GM23338 (cell line): ENCODE data around the gene CNPY1. TPM values are rescaled to one million over a fixed set of nuclear protein-coding genes. Genes with fewer than 3 reads are reported as not detected.

ENCODE experiments used
- ATAC-seq: fragments of 200-7000 bp; cut with Tn5 transposase; 3 replicates; pipeline ENCODE4 v1.9.1; 2020
- DNase-seq: peaks from one replicate; pipeline ENCODE4 v3.0.0-alpha.2; 2015; ENCODE audit warnings: low spot score
- H2AFZ ChIP-seq: fragments of 200-600 bp; sonication (generic); 2 replicates; pipeline ENCODE4 v1.8.0; 2016; ENCODE audit warnings: antibody characterized with exemption, mild to moderate bottlenecking, moderate library complexity
- H3F3A ChIP-seq: fragments of 200-600 bp; sonication (generic); replicated peaks from 2 replicates; pipeline ENCODE4 v1.8.0; 2017; ENCODE audit warnings: antibody characterized with exemption, mixed run types, low read depth
- H3K27ac ChIP-seq: fragments of 200-600 bp; sonication (generic); 2 replicates; pipeline ENCODE4 v1.6.1; 2016; ENCODE audit warnings: low read depth
- H3K27me3 ChIP-seq: fragments of 200-600 bp; sonication (generic); 2 replicates; pipeline ENCODE4 v1.8.0; 2016; ENCODE audit warnings: mild to moderate bottlenecking, mixed run types, moderate library complexity; ENCODE audit not compliant: insufficient read depth
- H3K36me3 ChIP-seq: fragments of 200-600 bp; sonication (generic); 2 replicates; pipeline ENCODE4 v1.8.0; 2016; ENCODE audit warnings: mild to moderate bottlenecking; ENCODE audit not compliant: insufficient read depth
- H3K4me1 ChIP-seq: fragments of 200-600 bp; sonication (generic); 2 replicates; pipeline ENCODE4 v1.8.0; 2016; ENCODE audit warnings: mild to moderate bottlenecking, moderate library complexity; ENCODE audit not compliant: insufficient read depth
- H3K4me2 ChIP-seq: fragments of 200-600 bp; sonication (generic); 2 replicates; pipeline ENCODE4 v1.7.1; 2017; ENCODE audit warnings: mixed run types
- H3K4me3 ChIP-seq: fragments of 200-600 bp; sonication (generic); 2 replicates; pipeline ENCODE4 v1.6.1; 2016; ENCODE audit warnings: mixed run types
- H3K79me2 ChIP-seq: fragments of 200-600 bp; sonication (generic); replicated peaks from 2 replicates; pipeline ENCODE4 v1.8.0; 2017; ENCODE audit warnings: mild to moderate bottlenecking; ENCODE audit not compliant: insufficient read depth
- H3K9me2 ChIP-seq: fragments of 200-600 bp; sonication (generic); 2 replicates; pipeline ENCODE4 v1.8.0; 2017; ENCODE audit not compliant: insufficient read depth
- H4K20me1 ChIP-seq: fragments of 200-600 bp; sonication (generic); replicated peaks from 2 replicates; pipeline ENCODE4 v1.8.0; 2017; ENCODE audit warnings: mild to moderate bottlenecking; ENCODE audit not compliant: insufficient read depth
- H3K27ac Mint-ChIP-seq: 2 replicates; pipeline ENCODE4 v1.8.0; 2020; ENCODE audit warnings: inconsistent platforms, mild to moderate bottlenecking, moderate library complexity, mixed read lengths
- H3K27me3 Mint-ChIP-seq: 3 replicates; pipeline ENCODE4 v1.8.0; 2022; ENCODE audit warnings: low read depth, mild to moderate bottlenecking, moderate library complexity, mixed read lengths, inconsistent platforms; ENCODE audit not compliant: insufficient read depth, poor library complexity
- H3K36me3 Mint-ChIP-seq: 3 replicates; pipeline ENCODE4 v1.8.0; 2021; ENCODE audit warnings: low read depth, mild to moderate bottlenecking, inconsistent platforms, moderate library complexity, mixed read lengths
- H3K4me1 Mint-ChIP-seq: 3 replicates; pipeline ENCODE4 v1.8.0; 2020; ENCODE audit warnings: mild to moderate bottlenecking, inconsistent platforms, mixed read lengths
- H3K4me3 Mint-ChIP-seq: 3 replicates; pipeline ENCODE4 v1.8.0; 2021; ENCODE audit warnings: moderate library complexity, mild to moderate bottlenecking, inconsistent platforms, mixed read lengths
- H3K9me3 Mint-ChIP-seq: 3 replicates; pipeline ENCODE4 v1.8.0; 2020; ENCODE audit warnings: moderate library complexity, mild to moderate bottlenecking, inconsistent platforms, mixed read lengths
- CREB1 ChIP-seq: fragments of 250-450 bp; sonication (Bioruptor Pico); IDR thresholded peaks from 2 replicates; pipeline ENCODE4 v1.5.0; 2020; ENCODE audit warnings: low read depth, mild to moderate bottlenecking, moderate library complexity
- EZH2 ChIP-seq: fragments of 200-600 bp; sonication (generic); IDR thresholded peaks from one replicate; pipeline ENCODE4 v1.8.0; 2017; ENCODE audit warnings: antibody characterized with exemption, mild to moderate bottlenecking, low read depth; ENCODE audit not compliant: unreplicated experiment
- EZH2phosphoT487 ChIP-seq: fragments of 200-600 bp; sonication (generic); IDR thresholded peaks from one replicate; pipeline ENCODE4 v1.8.1; 2018; ENCODE audit warnings: antibody characterized with exemption; ENCODE audit not compliant: unreplicated experiment
- JUNB ChIP-seq: IDR thresholded peaks from one replicate; pipeline ENCODE4 v1.6.1; 2016; ENCODE audit warnings: antibody characterized with exemption; ENCODE audit not compliant: unreplicated experiment
- NANOG ChIP-seq: IDR thresholded peaks from 2 replicates; pipeline ENCODE4 v1.6.1; 2016; ENCODE audit warnings: antibody characterized with exemption, borderline replicate concordance
- STAT1 ChIP-seq: IDR thresholded peaks from one replicate; pipeline ENCODE4 v1.6.1; 2016; ENCODE audit warnings: antibody characterized with exemption; ENCODE audit not compliant: unreplicated experiment
- ZNF114 ChIP-seq: fragments of 250-450 bp; sonication (Bioruptor Pico); IDR thresholded peaks from 2 replicates; pipeline ENCODE4 v1.5.0; 2020; ENCODE audit warnings: mild to moderate bottlenecking, moderate library complexity
- ZNF331 ChIP-seq: fragments of 250-450 bp; sonication (Bioruptor Pico); IDR thresholded peaks from 2 replicates; pipeline ENCODE4 v1.5.0; 2020; ENCODE audit warnings: low read depth, mild to moderate bottlenecking, moderate library complexity
- polyA plus RNA-seq: library from polyadenylated mRNA; unstranded; fragments of >200 nt; fragmentation: Nextera tagmentation; extraction: Ambion mirVana; gene quantifications from 2 replicates; pipeline ENCODE4 v1.2.1, GENCODE V29; 2016
- total RNA-seq: library from RNA; depleted of rRNA; stranded (reverse); fragments of >200 nt; shearing (Covaris generic); gene quantifications from 2 replicates; pipeline ENCODE4 v1.2.3, GENCODE V29; 2014
- TF ChIP-seq, protein P1 (sequence below): IDR thresholded peaks from one replicate; pipeline ENCODE4 v1.6.1; 2018; ENCODE audit warnings: antibody characterized with exemption; ENCODE audit not compliant: unreplicated experiment
- TF ChIP-seq, protein P2 (sequence below): IDR thresholded peaks from 2 replicates; pipeline ENCODE4 v1.6.1; 2016; ENCODE audit warnings: antibody characterized with exemption

The CNPY1 gene
- total and polyA plus RNA-seq, 2 experiments from 2014 or later, result not detected

DNA sequence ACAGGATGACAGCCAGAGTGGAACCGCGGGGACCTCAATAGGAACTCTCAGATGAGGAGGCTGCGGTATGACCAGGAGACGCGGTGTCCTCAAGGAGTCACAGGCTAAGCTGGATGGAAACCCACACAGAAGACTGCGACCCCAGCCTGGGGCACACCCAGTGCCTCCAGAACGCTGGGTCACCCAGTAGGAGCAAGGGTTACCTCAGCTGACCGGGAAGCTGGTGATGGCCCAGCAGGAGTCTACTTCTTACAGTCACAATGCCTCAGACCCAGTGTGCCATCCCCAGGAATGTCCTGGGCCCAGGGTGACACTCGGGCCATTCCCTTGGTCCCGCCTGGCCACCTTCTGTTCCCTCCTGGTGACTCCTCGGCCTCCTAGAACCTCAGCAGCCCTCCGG, 29.9 kb downstream of the CNPY1 start (continued):
- TF ChIP-seq, protein P1, sequence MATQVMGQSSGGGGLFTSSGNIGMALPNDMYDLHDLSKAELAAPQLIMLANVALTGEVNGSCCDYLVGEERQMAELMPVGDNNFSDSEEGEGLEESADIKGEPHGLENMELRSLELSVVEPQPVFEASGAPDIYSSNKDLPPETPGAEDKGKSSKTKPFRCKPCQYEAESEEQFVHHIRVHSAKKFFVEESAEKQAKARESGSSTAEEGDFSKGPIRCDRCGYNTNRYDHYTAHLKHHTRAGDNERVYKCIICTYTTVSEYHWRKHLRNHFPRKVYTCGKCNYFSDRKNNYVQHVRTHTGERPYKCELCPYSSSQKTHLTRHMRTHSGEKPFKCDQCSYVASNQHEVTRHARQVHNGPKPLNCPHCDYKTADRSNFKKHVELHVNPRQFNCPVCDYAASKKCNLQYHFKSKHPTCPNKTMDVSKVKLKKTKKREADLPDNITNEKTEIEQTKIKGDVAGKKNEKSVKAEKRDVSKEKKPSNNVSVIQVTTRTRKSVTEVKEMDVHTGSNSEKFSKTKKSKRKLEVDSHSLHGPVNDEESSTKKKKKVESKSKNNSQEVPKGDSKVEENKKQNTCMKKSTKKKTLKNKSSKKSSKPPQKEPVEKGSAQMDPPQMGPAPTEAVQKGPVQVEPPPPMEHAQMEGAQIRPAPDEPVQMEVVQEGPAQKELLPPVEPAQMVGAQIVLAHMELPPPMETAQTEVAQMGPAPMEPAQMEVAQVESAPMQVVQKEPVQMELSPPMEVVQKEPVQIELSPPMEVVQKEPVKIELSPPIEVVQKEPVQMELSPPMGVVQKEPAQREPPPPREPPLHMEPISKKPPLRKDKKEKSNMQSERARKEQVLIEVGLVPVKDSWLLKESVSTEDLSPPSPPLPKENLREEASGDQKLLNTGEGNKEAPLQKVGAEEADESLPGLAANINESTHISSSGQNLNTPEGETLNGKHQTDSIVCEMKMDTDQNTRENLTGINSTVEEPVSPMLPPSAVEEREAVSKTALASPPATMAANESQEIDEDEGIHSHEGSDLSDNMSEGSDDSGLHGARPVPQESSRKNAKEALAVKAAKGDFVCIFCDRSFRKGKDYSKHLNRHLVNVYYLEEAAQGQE, result no peak
- TF ChIP-seq EZH2 (no peak), ZNF331 (CRISPR knock-in tag) (no peak), CREB1 (CRISPR knock-in tag) (no peak), STAT1 (no peak), JUNB (no peak), ZNF114 (CRISPR knock-in tag) (no peak)
- TF ChIP-seq, protein P2, sequence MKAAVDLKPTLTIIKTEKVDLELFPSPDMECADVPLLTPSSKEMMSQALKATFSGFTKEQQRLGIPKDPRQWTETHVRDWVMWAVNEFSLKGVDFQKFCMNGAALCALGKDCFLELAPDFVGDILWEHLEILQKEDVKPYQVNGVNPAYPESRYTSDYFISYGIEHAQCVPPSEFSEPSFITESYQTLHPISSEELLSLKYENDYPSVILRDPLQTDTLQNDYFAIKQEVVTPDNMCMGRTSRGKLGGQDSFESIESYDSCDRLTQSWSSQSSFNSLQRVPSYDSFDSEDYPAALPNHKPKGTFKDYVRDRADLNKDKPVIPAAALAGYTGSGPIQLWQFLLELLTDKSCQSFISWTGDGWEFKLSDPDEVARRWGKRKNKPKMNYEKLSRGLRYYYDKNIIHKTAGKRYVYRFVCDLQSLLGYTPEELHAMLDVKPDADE, result no peak

DNA sequence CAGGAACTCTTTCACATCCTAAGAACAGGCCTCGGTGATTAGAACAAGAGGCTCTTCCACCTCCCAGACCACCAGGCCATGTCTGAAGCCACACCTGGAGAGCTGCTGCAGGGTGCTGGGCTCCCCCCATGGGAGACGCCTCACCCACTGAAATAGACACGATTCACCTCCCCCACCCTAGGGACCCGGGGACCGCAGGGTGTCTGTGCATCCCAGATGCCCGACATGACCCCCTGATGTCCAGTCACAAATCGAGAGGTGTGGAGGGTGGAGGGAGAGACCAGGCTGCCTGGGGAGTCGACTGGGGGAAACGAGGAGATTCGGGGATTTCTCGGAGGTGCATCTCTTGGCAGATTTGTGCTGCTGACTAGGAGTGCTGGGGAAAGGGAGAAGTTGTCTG, 31.0 kb downstream of the CNPY1 start:
- no peak overlapping the region for H3K27ac ChIP-seq
- no peaks in the 10 kb centered on the region for H3K79me2 ChIP-seq
- Mint-ChIP-seq H3K4me3 (no peak overlapping the region), H3K36me3 (no peaks in the 10 kb centered on the region), H3K9me3 (no peaks in the 10 kb centered on the region), H3K4me1 (peaks cover 18% of the 10 kb centered on the region), H3K27ac (no peak overlapping the region), H3K27me3 (peaks cover 79% of the 10 kb centered on the region)
- H3K4me2 ChIP-seq, result no peak overlapping the region
- TF ChIP-seq EZH2phosphoT487 (no peak), STAT1 (no peak)
- H3K36me3 ChIP-seq, result no peaks in the 10 kb centered on the region
- ATAC-seq (no peak), DNase-seq (no peak)
- H2AFZ ChIP-seq, result no peak overlapping the region
- H3F3A ChIP-seq, result peaks cover 3% of the 10 kb centered on the region; the same call in 1 of the 2 replicates
- no peak overlapping the region for H3K4me3 ChIP-seq
- no peaks in the 10 kb centered on the region for H3K9me2 ChIP-seq
- peaks cover 13% of the 10 kb centered on the region; the same call in 1 of the 2 replicates for H4K20me1 ChIP-seq
- peaks cover 20% of the 10 kb centered on the region for H3K4me1 ChIP-seq
- peaks cover 82% of the 10 kb centered on the region for H3K27me3 ChIP-seq

DNA sequence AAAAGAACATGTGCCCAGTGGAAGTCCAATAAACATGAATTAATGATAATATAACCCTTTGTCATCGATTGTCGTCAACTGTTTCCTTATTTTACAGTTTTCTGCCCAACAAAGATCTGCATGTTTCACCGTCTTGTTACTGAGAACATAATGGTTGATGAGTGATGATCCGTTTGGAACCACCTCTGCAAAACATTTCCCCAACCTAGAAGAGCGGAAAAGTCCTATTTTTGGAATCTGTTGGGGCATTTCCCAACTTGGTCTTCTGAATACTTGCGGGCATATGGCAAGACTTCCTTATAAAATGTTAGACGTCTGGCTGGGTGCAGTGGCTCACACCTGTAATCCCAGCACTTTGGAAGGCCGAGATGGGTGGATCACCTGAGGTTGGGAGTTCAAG, 32.1 kb downstream of the CNPY1 start:
- no peak overlapping the region for H3K4me2 ChIP-seq
- TF ChIP-seq ZNF114 (CRISPR knock-in tag) (no peak), NANOG (no peak), EZH2 (no peak), CREB1 (CRISPR knock-in tag) (no peak)

More for the DNA sequence above, 32.1 kb downstream of the CNPY1 start:
- Histone ChIP-seq H3K9me2 (no peaks in the 10 kb centered on the region), H4K20me1 (peaks cover 13% of the 10 kb centered on the region; the same call in 1 of the 2 replicates), H3K36me3 (no peaks in the 10 kb centered on the region), H3K79me2 (no peaks in the 10 kb centered on the region), H3K4me1 (peaks cover 21% of the 10 kb centered on the region), H3K27me3 (peaks cover 89% of the 10 kb centered on the region), H3F3A (peaks cover 3% of the 10 kb centered on the region; the same call in 1 of the 2 replicates), H2AFZ (no peak overlapping the region), H3K27ac (no peak overlapping the region), H3K4me3 (no peak overlapping the region)
- Mint-ChIP-seq H3K27ac (no peak overlapping the region), H3K36me3 (no peaks in the 10 kb centered on the region), H3K4me1 (peaks cover 22% of the 10 kb centered on the region), H3K4me3 (no peak overlapping the region), H3K9me3 (no peaks in the 10 kb centered on the region), H3K27me3 (peaks cover 85% of the 10 kb centered on the region)
- DNase-seq (no peak), ATAC-seq (no peak)
